Measurements from ENCODE around the gene TYW1B. TPM values are rescaled to one million over a fixed set of nuclear protein-coding genes. Genes with fewer than 3 reads are reported as not detected.
"Not testable (repeated sequence)": the region's sequence is repeated elsewhere in the genome, so short reads cannot be mapped to it uniquely, and the experiment has no call there.

TYW1B gene
- total RNA-seq, 5 donors from 2014 or later (not counting 1 experiment from before 2014, with no cell fraction given) = 3.7 to 7.3 (median 5.7) TPM

- H3K4me3 ChIP-seq (ENCODE audit: control insufficient read depth in 1 of 2, extremely low read depth in 1 of 2, low read length in 1 of 2); ATAC-seq (replicated peaks in 1 of 4); H3K36me3 ChIP-seq (ENCODE audit: control insufficient read depth in 2 of 2, extremely low read depth in 1 of 2, insufficient read depth in 1 of 2, low read length in 1 of 2); H3K27me3 ChIP-seq (replicated peaks in 1 of 2; ENCODE audit: control insufficient read depth in 2 of 2, extremely low read depth in 1 of 2, insufficient read depth in 2 of 2, low read length in 1 of 2); POLR2A ChIA-PET; H3K27me3 Mint-ChIP-seq; H3K9me3 ChIP-seq; H3K9me3 Mint-ChIP-seq; DNase-seq; H3K27ac ChIP-seq (ENCODE audit: low read length); H3K4me1 ChIP-seq (ENCODE audit: control insufficient read depth in 1 of 2, extremely low read depth in 1 of 2, insufficient read depth in 2 of 2, low read length in 2 of 2); H3K4me1 Mint-ChIP-seq; CTCF ChIA-PET; H3K27ac Mint-ChIP-seq; H3K4me3 Mint-ChIP-seq: not testable (repeated sequence)
- H3K36me3 Mint-ChIP-seq = peaks cover 52% of the 10 kb centered on the region
- no CpG with 5 or more reads among the region's 2 CpGs for WGBS (ENCODE audit: insufficient coverage)
Observed at GRCh38 chr7:72777167-72777566, 50.8 kb downstream of the TYW1B start.

GRCh38 chr7:72772627-72773026, 55.4 kb downstream of the TYW1B start:
- ATAC-seq (replicated peaks in 1 of 4); H3K4me3 ChIP-seq (ENCODE audit: control insufficient read depth in 1 of 2, extremely low read depth in 1 of 2, low read length in 1 of 2); H3K9me3 Mint-ChIP-seq; H3K27ac Mint-ChIP-seq; H3K27me3 Mint-ChIP-seq; H3K36me3 ChIP-seq (ENCODE audit: control insufficient read depth in 2 of 2, extremely low read depth in 1 of 2, insufficient read depth in 1 of 2, low read length in 1 of 2); H3K4me1 ChIP-seq (ENCODE audit: control insufficient read depth in 1 of 2, extremely low read depth in 1 of 2, insufficient read depth in 2 of 2, low read length in 2 of 2); H3K27ac ChIP-seq (ENCODE audit: low read length); CTCF ChIA-PET; H3K4me3 Mint-ChIP-seq; H3K27me3 ChIP-seq (replicated peaks in 1 of 2; ENCODE audit: control insufficient read depth in 2 of 2, extremely low read depth in 1 of 2, insufficient read depth in 2 of 2, low read length in 1 of 2); DNase-seq; POLR2A ChIA-PET; H3K4me1 Mint-ChIP-seq; H3K9me3 ChIP-seq: not testable (repeated sequence)
- no CpG with 5 or more reads among the region's 2 CpGs for WGBS (ENCODE audit: insufficient coverage)
- H3K36me3 Mint-ChIP-seq = peaks cover 64% of the 10 kb centered on the region

GRCh38 chr7:72766994-72767393, 61.0 kb downstream of the TYW1B start:
- H3K36me3 ChIP-seq (ENCODE audit: control insufficient read depth in 2 of 2, extremely low read depth in 1 of 2, insufficient read depth in 1 of 2, low read length in 1 of 2); DNase-seq; H3K27me3 ChIP-seq (replicated peaks in 1 of 2; ENCODE audit: control insufficient read depth in 2 of 2, extremely low read depth in 1 of 2, insufficient read depth in 2 of 2, low read length in 1 of 2); ATAC-seq (replicated peaks in 1 of 4); H3K9me3 Mint-ChIP-seq; H3K4me3 Mint-ChIP-seq; H3K4me1 Mint-ChIP-seq; H3K27me3 Mint-ChIP-seq; H3K27ac ChIP-seq (ENCODE audit: low read length); CTCF ChIA-PET; H3K27ac Mint-ChIP-seq; H3K4me3 ChIP-seq (ENCODE audit: control insufficient read depth in 1 of 2, extremely low read depth in 1 of 2, low read length in 1 of 2); H3K4me1 ChIP-seq (ENCODE audit: control insufficient read depth in 1 of 2, extremely low read depth in 1 of 2, insufficient read depth in 2 of 2, low read length in 2 of 2); POLR2A ChIA-PET; H3K9me3 ChIP-seq: not testable (repeated sequence)
- WGBS (ENCODE audit: insufficient coverage) = 57% methylated on average over 1 of the region's 5 CpGs
- peaks cover 41% of the 10 kb centered on the region for H3K36me3 Mint-ChIP-seq

GRCh38 chr7:72760602-72761001, 67.4 kb downstream of the TYW1B start:
- DNase-seq = no peak
- no peaks in the 10 kb centered on the region for H3K27me3 Mint-ChIP-seq
- ATAC-seq (replicated peaks in 1 of 4) = no peak
- H3K36me3 ChIP-seq (ENCODE audit: control insufficient read depth in 2 of 2, extremely low read depth in 1 of 2, insufficient read depth in 1 of 2, low read length in 1 of 2) = peaks cover 0 to 1% of the 10 kb centered on the region in 2 donors
- H3K4me3 Mint-ChIP-seq = no peak overlapping the region
- no CpG with 5 or more reads among the region's 2 CpGs for WGBS (ENCODE audit: insufficient coverage)
- no peak overlapping the region for H3K27ac Mint-ChIP-seq
- H3K4me1 ChIP-seq (ENCODE audit: control insufficient read depth in 1 of 2, extremely low read depth in 1 of 2, insufficient read depth in 2 of 2, low read length in 2 of 2) = no peaks in the 10 kb centered on the region
- no peaks in the 10 kb centered on the region for H3K4me1 Mint-ChIP-seq
- H3K9me3 Mint-ChIP-seq = peaks cover 4 to 21% (median 16%) of the 10 kb centered on the region in 3 donors
- H3K27me3 ChIP-seq (replicated peaks in 1 of 2; ENCODE audit: control insufficient read depth in 2 of 2, extremely low read depth in 1 of 2, insufficient read depth in 2 of 2, low read length in 1 of 2) = no peaks in the 10 kb centered on the region
- ChIA-PET POLR2A (no interaction called here), CTCF (no interaction called here)
- no peak overlapping the region for H3K4me3 ChIP-seq (ENCODE audit: control insufficient read depth in 1 of 2, extremely low read depth in 1 of 2, low read length in 1 of 2)
- peaks cover 2% of the 10 kb centered on the region for H3K9me3 ChIP-seq
- H3K27ac ChIP-seq (ENCODE audit: low read length) = no peak overlapping the region
- peaks cover 57% of the 10 kb centered on the region for H3K36me3 Mint-ChIP-seq

GRCh38 chr7:72754312-72754711, 73.7 kb downstream of the TYW1B start:
- Mint-ChIP-seq H3K9me3 (peaks cover 4 to 11% (median 9%) of the 10 kb centered on the region in 3 donors), H3K36me3 (peaks cover 56% of the 10 kb centered on the region), H3K4me1 (no peaks in the 10 kb centered on the region), H3K27ac (no peak overlapping the region), H3K4me3 (no peak overlapping the region), H3K27me3 (no peaks in the 10 kb centered on the region)
- ChIA-PET CTCF (no interaction called here), POLR2A (no interaction called here)
- H3K27me3 ChIP-seq (replicated peaks in 1 of 2; ENCODE audit: control insufficient read depth in 2 of 2, extremely low read depth in 1 of 2, insufficient read depth in 2 of 2, low read length in 1 of 2) = no peaks in the 10 kb centered on the region
- WGBS (ENCODE audit: insufficient coverage) = 98% methylated on average over 5 of the region's 7 CpGs
- no peak for DNase-seq
- H3K36me3 ChIP-seq (ENCODE audit: control insufficient read depth in 2 of 2, extremely low read depth in 1 of 2, insufficient read depth in 1 of 2, low read length in 1 of 2) = peaks cover 0 to 3% of the 10 kb centered on the region in 2 donors
- H3K27ac ChIP-seq (ENCODE audit: low read length) = no peak overlapping the region
- H3K4me3 ChIP-seq (ENCODE audit: control insufficient read depth in 1 of 2, extremely low read depth in 1 of 2, low read length in 1 of 2) = no peak overlapping the region
- no peak for ATAC-seq (replicated peaks in 1 of 4)
- H3K9me3 ChIP-seq = no peaks in the 10 kb centered on the region
- H3K4me1 ChIP-seq (ENCODE audit: control insufficient read depth in 1 of 2, extremely low read depth in 1 of 2, insufficient read depth in 2 of 2, low read length in 2 of 2) = no peaks in the 10 kb centered on the region

GRCh38 chr7:72753781-72754180, 74.2 kb downstream of the TYW1B start:
- no peak overlapping the region for H3K4me3 ChIP-seq (ENCODE audit: control insufficient read depth in 1 of 2, extremely low read depth in 1 of 2, low read length in 1 of 2)
- Mint-ChIP-seq H3K27me3 (no peaks in the 10 kb centered on the region), H3K27ac (no peak overlapping the region), H3K4me3 (no peak overlapping the region), H3K36me3 (peaks cover 51% of the 10 kb centered on the region), H3K4me1 (no peaks in the 10 kb centered on the region), H3K9me3 (peaks cover 4 to 8% (median 5%) of the 10 kb centered on the region in 3 donors)
- ATAC-seq (replicated peaks in 1 of 4) (no peak), DNase-seq (no peak)
- POLR2A ChIA-PET = no interaction called here
- peaks cover 0 to 3% of the 10 kb centered on the region in 2 donors for H3K36me3 ChIP-seq (ENCODE audit: control insufficient read depth in 2 of 2, extremely low read depth in 1 of 2, insufficient read depth in 1 of 2, low read length in 1 of 2)
- CTCF ChIA-PET = no interaction called here
- H3K9me3 ChIP-seq = no peaks in the 10 kb centered on the region
- WGBS (ENCODE audit: insufficient coverage) = no CpG with 5 or more reads among the region's 5 CpGs
- no peak overlapping the region for H3K27ac ChIP-seq (ENCODE audit: low read length)
- no peaks in the 10 kb centered on the region for H3K27me3 ChIP-seq (replicated peaks in 1 of 2; ENCODE audit: control insufficient read depth in 2 of 2, extremely low read depth in 1 of 2, insufficient read depth in 2 of 2, low read length in 1 of 2)
- H3K4me1 ChIP-seq (ENCODE audit: control insufficient read depth in 1 of 2, extremely low read depth in 1 of 2, insufficient read depth in 2 of 2, low read length in 2 of 2) = no peaks in the 10 kb centered on the region

GRCh38 chr7:72753229-72753628, 74.8 kb downstream of the TYW1B start:
- H3K9me3 ChIP-seq; DNase-seq; H3K27ac ChIP-seq (ENCODE audit: low read length); H3K4me1 Mint-ChIP-seq; POLR2A ChIA-PET; H3K27ac Mint-ChIP-seq; H3K27me3 ChIP-seq (replicated peaks in 1 of 2; ENCODE audit: control insufficient read depth in 2 of 2, extremely low read depth in 1 of 2, insufficient read depth in 2 of 2, low read length in 1 of 2); H3K4me1 ChIP-seq (ENCODE audit: control insufficient read depth in 1 of 2, extremely low read depth in 1 of 2, insufficient read depth in 2 of 2, low read length in 2 of 2); H3K27me3 Mint-ChIP-seq; H3K9me3 Mint-ChIP-seq; H3K36me3 ChIP-seq (ENCODE audit: control insufficient read depth in 2 of 2, extremely low read depth in 1 of 2, insufficient read depth in 1 of 2, low read length in 1 of 2); ATAC-seq (replicated peaks in 1 of 4); CTCF ChIA-PET; H3K4me3 ChIP-seq (ENCODE audit: control insufficient read depth in 1 of 2, extremely low read depth in 1 of 2, low read length in 1 of 2); H3K4me3 Mint-ChIP-seq: not testable (repeated sequence)
- peaks cover 46% of the 10 kb centered on the region for H3K36me3 Mint-ChIP-seq
- WGBS (ENCODE audit: insufficient coverage) = 100% methylated on average over 2 of the region's 4 CpGs

Data from T-cell (primary cell).